Activated CD4-positive, alpha-beta T cell treated with anti-CD3 and anti-CD28 coated beads for 24 hours (primary cell): ENCODE data around the gene LYPD5.

Experiments
- DNase-seq, 2 donors: peaks; one replicate each; pipeline ENCODE4 v3.0.0-alpha.2; 2020; ENCODE audit warnings: low read depth in 2 of 2

The LYPD5 gene

GRCh38 chr19:43752287-43752875 lies 49.9 kb downstream of the LYPD5 start:
- no peak for DNase-seq

GRCh38 chr19:43751466-43752220 lies 50.6 kb downstream of the LYPD5 start:
- DNase-seq = no peak

GRCh38 chr19:43749898-43750297 lies 52.3 kb downstream of the LYPD5 start:
- DNase-seq = no peak

GRCh38 chr19:43749152-43749551 lies 53.1 kb downstream of the LYPD5 start:
- DNase-seq = no peak

- no peak for DNase-seq
These were observed 53.6 kb downstream of the LYPD5 start for GRCh38 chr19:43748685-43749084.

- no peak for DNase-seq
These were observed 54.0 kb downstream of the LYPD5 start for GRCh38 chr19:43748205-43748594.

GRCh38 chr19:43747557-43748204 lies 54.6 kb downstream of the LYPD5 start:
- no peak for DNase-seq
